ENCODE measurements around the gene ZNF318. TPM values are rescaled to one million over a fixed set of nuclear protein-coding genes. Genes with fewer than 3 reads are reported as not detected.

Gene ZNF318
- total RNA-seq, 1 donor from 2014 or later, result 18.3 TPM

DNA sequence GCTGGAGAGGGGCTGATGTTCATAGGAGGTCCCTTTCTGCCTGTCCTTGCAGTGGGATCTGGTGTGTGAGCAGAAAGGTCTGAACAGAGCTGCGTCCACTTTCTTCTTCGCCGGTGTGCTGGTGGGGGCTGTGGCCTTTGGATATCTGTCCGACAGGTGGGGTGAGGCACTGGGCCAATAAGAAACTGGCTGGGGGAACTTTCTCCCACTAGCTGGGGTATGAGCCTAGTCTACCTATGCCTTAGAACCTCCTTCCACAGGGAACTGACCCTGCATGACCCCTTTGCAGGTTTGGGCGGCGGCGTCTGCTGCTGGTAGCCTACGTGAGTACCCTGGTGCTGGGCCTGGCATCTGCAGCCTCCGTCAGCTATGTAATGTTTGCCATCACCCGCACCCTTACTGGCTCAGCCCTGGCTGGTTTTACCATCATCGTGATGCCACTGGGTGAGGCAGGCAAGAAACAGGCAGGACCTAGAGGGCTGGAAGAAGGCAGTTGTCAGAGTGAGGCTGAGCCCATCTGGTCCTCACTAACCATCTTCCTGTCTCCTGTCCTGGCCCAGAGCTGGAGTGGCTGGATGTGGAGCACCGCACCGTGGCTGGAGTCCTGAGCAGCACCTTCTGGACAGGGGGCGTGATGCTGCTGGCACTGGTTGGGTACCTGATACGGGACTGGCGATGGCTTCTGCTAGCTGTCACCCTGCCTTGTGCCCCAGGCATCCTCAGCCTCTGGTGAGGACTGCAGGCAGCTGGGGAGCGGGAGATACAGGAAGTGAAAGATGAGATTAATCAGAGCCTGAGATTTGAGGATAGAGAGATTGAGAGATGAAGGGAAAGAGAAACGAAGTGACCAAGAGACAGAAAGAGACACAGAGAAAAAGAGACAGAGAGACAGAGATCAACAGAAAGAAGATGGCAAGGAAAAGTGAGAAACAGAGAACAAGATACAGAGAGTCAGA, 69.8 kb downstream of the ZNF318 start:
- Histone ChIP-seq H3K36me3 (no peaks in the 10 kb centered on the region), H3K9me3 (no peaks in the 10 kb centered on the region), H3K4me3 (no peak overlapping the region), H3K27me3 (ENCODE audit: low read depth) (peaks cover 16% of the 10 kb centered on the region), H3K4me1 (no peaks in the 10 kb centered on the region), H3K27ac (no peak overlapping the region)
- no peak for ATAC-seq
- intact Hi-C loops (cut with DNase I), result no loop called here
- DNase-seq, result no peak
- TF ChIP-seq, protein P1, sequence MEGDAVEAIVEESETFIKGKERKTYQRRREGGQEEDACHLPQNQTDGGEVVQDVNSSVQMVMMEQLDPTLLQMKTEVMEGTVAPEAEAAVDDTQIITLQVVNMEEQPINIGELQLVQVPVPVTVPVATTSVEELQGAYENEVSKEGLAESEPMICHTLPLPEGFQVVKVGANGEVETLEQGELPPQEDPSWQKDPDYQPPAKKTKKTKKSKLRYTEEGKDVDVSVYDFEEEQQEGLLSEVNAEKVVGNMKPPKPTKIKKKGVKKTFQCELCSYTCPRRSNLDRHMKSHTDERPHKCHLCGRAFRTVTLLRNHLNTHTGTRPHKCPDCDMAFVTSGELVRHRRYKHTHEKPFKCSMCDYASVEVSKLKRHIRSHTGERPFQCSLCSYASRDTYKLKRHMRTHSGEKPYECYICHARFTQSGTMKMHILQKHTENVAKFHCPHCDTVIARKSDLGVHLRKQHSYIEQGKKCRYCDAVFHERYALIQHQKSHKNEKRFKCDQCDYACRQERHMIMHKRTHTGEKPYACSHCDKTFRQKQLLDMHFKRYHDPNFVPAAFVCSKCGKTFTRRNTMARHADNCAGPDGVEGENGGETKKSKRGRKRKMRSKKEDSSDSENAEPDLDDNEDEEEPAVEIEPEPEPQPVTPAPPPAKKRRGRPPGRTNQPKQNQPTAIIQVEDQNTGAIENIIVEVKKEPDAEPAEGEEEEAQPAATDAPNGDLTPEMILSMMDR (IDR thresholded peaks at IDR 0.05), result no peak

GRCh38 chr6:43298565-43299337, 70.7 kb downstream of the ZNF318 start:
- no peak overlapping the region for H3K4me3 ChIP-seq
- ATAC-seq, result no peak

DNA sequence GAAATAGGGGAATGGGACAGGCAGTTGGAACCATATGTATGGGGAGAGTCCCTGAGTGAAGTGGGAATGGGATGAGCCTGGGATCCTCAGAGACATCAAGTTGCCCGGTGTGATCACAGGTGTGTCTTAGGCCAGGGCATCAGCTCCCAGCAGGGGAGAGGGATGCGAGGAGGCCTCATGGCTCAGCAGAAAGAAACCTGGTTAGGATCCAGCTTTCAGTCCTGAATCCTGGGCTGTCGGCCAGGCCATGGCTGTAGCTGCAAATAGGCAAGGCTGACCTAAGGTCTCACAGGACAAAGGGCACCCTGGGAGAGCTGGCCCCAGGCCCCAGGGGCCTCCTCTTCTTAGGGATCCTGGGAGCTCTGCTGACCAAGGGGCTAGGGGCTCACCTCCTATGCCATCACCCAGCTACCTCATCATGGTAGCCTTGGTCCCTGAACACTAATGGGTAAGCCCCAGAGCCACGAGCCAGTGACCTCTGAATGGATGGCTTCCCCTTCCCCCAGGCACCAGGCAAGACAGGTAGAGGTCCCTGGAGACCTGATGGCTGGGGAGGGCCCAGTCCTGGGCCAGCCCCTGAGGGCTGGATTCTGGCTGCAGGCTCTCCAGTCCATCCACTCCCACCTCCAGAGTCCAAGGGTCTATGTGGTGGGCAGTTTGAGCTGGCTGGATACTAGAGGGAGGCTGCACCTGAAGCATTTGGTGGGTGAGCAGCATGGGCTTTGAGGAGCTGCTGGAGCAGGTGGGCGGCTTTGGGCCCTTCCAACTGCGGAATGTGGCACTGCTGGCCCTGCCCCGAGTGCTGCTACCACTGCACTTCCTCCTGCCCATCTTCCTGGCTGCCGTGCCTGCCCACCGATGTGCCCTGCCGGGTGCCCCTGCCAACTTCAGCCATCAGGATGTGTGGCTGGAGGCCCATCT, 71.5 kb downstream of the ZNF318 start, which contains the start of gene SLC22A7:
Gene SLC22A7 (plus strand): TSS at position 617 of the 921 bp plus-strand sequence. CDS start 99 bp downstream, at position 716.
- H3K4me1 ChIP-seq, result no peaks in the 10 kb centered on the region
- ATAC-seq (no peak), DNase-seq (no peak)
- intact Hi-C loops (cut with DNase I), result no loop called here
- no peaks in the 10 kb centered on the region for H3K9me3 ChIP-seq
- H3K4me3 ChIP-seq, result no peak within 1 kb of the TSS
- TF ChIP-seq, protein P1 (IDR thresholded peaks at IDR 0.05), result no peak
- no peaks in the 10 kb centered on the region for H3K36me3 ChIP-seq
- peaks cover 16% of the 10 kb centered on the region for H3K27me3 ChIP-seq (ENCODE audit: low read depth)
- H3K27ac ChIP-seq, result no peak within 1 kb of the TSS

More at GRCh38 chr6:43298565-43299337, 70.7 kb downstream of the ZNF318 start:
- no peaks in the 10 kb centered on the region for H3K4me1 ChIP-seq
- H3K27ac ChIP-seq, result no peak overlapping the region
- peaks cover 16% of the 10 kb centered on the region for H3K27me3 ChIP-seq (ENCODE audit: low read depth)
- DNase-seq, result no peak
- H3K9me3 ChIP-seq, result no peaks in the 10 kb centered on the region
- intact Hi-C loops (cut with DNase I), result no loop called here
- no peaks in the 10 kb centered on the region for H3K36me3 ChIP-seq
- TF ChIP-seq, protein P1 (IDR thresholded peaks at IDR 0.05), result no peak

DNA sequence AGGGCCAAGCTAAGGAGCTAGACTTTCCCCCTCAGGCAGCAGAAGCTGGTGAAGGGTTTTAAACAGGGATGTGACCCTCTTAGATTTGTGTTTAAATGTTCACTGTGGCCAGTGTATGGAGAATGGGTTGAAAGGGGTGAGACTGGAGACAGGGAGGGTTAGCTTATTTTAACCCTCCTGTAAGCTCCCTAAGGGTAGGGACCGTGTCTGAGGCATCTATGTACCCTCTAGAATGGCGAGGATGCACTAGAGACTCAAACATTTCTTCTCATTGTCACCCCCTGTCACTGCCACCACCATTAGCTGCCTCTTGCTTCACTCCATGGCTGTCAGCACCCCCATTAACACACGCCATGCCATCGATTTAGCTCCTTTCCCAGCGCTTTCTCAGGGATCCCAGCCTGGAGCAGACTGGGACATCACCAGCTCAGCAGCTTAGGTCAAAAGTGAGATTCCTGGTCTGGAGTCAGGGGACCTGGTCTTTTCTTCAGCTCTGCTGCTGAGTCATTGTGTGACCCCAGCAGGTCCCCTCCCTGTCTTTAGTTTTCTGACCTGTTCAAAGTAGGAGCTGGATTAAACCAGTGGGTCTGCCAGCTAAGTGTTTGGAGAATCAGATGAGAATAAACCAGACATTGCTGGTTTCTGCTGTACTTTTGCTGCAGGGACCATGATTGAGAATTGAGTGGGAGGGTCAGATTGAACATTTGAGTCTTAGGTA, 72.5 kb downstream of the ZNF318 start:
- TF ChIP-seq, protein P1 (IDR thresholded peaks at IDR 0.05), result no peak
- ATAC-seq (no peak), DNase-seq (no peak)
- H3K4me1 ChIP-seq, result no peaks in the 10 kb centered on the region
- no peaks in the 10 kb centered on the region for H3K36me3 ChIP-seq
- peaks cover 16% of the 10 kb centered on the region for H3K27me3 ChIP-seq (ENCODE audit: low read depth)
- intact Hi-C loops (cut with DNase I), result no loop called here
- no peak overlapping the region for H3K4me3 ChIP-seq
- H3K27ac ChIP-seq, result no peak overlapping the region
- H3K9me3 ChIP-seq, result no peaks in the 10 kb centered on the region
